GM12878 (cell line): ENCODE data around the gene NFATC3.

Source experiments
- EGR1 ChIP-seq, 2 experiments: IDR thresholded peaks; 1 replicate in 1 of 2; 2 replicates in 1 of 2; pipeline ENCODE4 v1.6.1; 2011 to 2012; ENCODE audit warnings: low read depth in 2 of 2, low read length in 2 of 2, borderline replicate concordance in 1 of 2, mild to moderate bottlenecking in 1 of 2, moderate library complexity in 1 of 2
- EZH2 ChIP-seq: IDR thresholded peaks from 2 replicates; pipeline ENCODE4 v1.6.1; 2012; ENCODE audit warnings: low read depth, mild to moderate bottlenecking, control low read depth, inconsistent platforms, low read length, borderline replicate concordance; ENCODE audit not compliant: control insufficient read depth
- TF ChIP-seq, protein P1 (sequence below), 3 experiments: IDR thresholded peaks in 2 of 3; conservative IDR thresholded peaks in 1 of 3; 2 replicates each; pipeline ENCODE4 v1.5.1; 2011; ENCODE audit warnings: low read depth in 3 of 3, low read length in 3 of 3, mild to moderate bottlenecking in 3 of 3, control low read depth in 2 of 3, moderate library complexity in 2 of 3, inconsistent platforms in 1 of 3, mixed read lengths in 1 of 3; ENCODE audit not compliant: control insufficient read depth in 2 of 3, insufficient read depth in 1 of 3; ENCODE audit errors: extremely low read depth in 1 of 3

DNA sequence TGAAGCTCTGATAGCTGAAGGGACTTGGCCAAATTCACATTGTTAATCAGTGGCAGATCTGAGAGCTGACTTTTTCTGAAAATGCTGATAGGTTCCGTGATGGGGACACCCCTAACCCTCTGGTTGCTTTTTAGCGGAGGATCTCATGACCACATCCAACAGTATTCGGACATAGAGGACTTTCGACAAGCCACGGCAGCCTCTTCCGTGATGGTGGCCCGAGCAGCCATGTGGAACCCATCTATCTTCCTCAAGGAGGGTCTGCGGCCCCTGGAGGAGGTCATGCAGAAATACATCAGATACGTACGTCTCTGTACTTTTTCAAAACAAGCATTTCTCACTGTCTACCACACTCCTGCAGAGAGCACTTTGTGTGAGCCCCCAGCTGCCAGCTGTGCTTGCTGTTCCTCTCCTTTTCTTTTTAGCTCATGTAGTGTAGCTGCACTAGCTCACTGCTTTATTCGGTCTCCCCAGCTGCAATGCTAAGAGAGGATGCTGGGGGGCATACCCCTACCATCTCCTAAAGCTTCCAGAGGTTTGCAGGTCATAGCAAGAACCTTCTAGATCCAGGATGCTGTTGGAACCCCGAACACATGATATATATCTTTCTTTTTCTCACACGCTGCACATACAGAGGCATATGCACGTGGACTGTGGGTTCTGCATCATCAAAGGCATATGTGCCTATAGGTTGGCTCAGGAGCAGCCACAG is 14.2 kb upstream of the NFATC3 start:
- TF ChIP-seq EGR1 (IDR thresholded peaks at IDR 0.05; ENCODE audit: borderline replicate concordance in 1 of 2, low read depth in 2 of 2, low read length in 2 of 2) (no peak), EZH2 (no peak)
- TF ChIP-seq, protein P1, sequence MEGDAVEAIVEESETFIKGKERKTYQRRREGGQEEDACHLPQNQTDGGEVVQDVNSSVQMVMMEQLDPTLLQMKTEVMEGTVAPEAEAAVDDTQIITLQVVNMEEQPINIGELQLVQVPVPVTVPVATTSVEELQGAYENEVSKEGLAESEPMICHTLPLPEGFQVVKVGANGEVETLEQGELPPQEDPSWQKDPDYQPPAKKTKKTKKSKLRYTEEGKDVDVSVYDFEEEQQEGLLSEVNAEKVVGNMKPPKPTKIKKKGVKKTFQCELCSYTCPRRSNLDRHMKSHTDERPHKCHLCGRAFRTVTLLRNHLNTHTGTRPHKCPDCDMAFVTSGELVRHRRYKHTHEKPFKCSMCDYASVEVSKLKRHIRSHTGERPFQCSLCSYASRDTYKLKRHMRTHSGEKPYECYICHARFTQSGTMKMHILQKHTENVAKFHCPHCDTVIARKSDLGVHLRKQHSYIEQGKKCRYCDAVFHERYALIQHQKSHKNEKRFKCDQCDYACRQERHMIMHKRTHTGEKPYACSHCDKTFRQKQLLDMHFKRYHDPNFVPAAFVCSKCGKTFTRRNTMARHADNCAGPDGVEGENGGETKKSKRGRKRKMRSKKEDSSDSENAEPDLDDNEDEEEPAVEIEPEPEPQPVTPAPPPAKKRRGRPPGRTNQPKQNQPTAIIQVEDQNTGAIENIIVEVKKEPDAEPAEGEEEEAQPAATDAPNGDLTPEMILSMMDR (IDR thresholded peaks at IDR 0.05 in 2 of 3, conservative IDR thresholded peaks at IDR 0.05 in 1 of 3; ENCODE audit: control insufficient read depth in 2 of 3, extremely low read depth in 1 of 3, insufficient read depth in 1 of 3, low read depth in 3 of 3, low read length in 3 of 3): 0 out of 6 replicates have a peak, but pooled peaks of 2 of the 3 experiments have one; percentile 4 to 8
